Right lung (tissue), 10 donors: Measurements from ENCODE around the gene PKN1. TPM values are rescaled to one million over a fixed set of nuclear protein-coding genes. Genes with fewer than 3 reads are reported as not detected.
"Not testable (repeated sequence)": the region's sequence is repeated elsewhere in the genome, so short reads cannot be mapped to it uniquely, and the experiment has no call there.

Experiments
- DNase-seq, 2 donors: peaks; one replicate each; pipeline ENCODE4 v3.0.0-alpha.2; 2013
- long read RNA-seq, 8 donors: transcript quantifications; one replicate each; lab custom pipeline, GENCODE V29; 2026
- polyA plus RNA-seq, 5 donors: library from polyadenylated mRNA; unstranded; fragments of 120-200 nt; gene quantifications; one replicate each; pipeline versions ENCODE4 v1.2.1 to v1.2.3, GENCODE V29; 2013; ENCODE audit warnings: inconsistent platforms in 1 of 5, low replicate concordance in 1 of 5; ENCODE audit not compliant: insufficient read length in 5 of 5, insufficient read depth in 1 of 5

PKN1 gene
- polyA plus RNA-seq, result 100 to 1,000 TPM in 2 of 5 donors, 10 to 100 TPM in 3; 63.9 to 119 (median 83.2) TPM
- long read RNA-seq, donor 1, transcript PKN1-201 (22 exons, 3,069 nt), result major isoform, 22 of 128 reads
- long read RNA-seq, donor 1, partial matches to known transcripts, result 84 of 128 reads
- long read RNA-seq, donor 1, other reads (novel, unspliced or antisense), result 22 of 128 reads
- long read RNA-seq, donor 2, transcript PKN1-201 (22 exons, 3,069 nt), result major isoform, 20 of 257 reads
- long read RNA-seq, donor 2, partial matches to known transcripts, result 237 of 257 reads
- long read RNA-seq, donor 2, other reads (novel, unspliced or antisense), result 0 of 257 reads
- long read RNA-seq, donor 3, transcript PKN1-201 (22 exons, 3,069 nt), result major isoform, 6 of 20 reads
- long read RNA-seq, donor 3, partial matches to known transcripts, result 13 of 20 reads
- long read RNA-seq, donor 3, other reads (novel, unspliced or antisense), result 0 of 20 reads
- long read RNA-seq, donor 4, partial matches to known transcripts, result 33 of 54 reads
- long read RNA-seq, donor 4, other reads (novel, unspliced or antisense), result 18 of 54 reads
- long read RNA-seq, donor 5, transcript PKN1-201 (22 exons, 3,069 nt), result major isoform, 12 of 323 reads
- long read RNA-seq, donor 5, partial matches to known transcripts, result 243 of 323 reads
- long read RNA-seq, donor 5, other reads (novel, unspliced or antisense), result 68 of 323 reads
- long read RNA-seq, donor 6, transcript PKN1-201 (22 exons, 3,069 nt), result major isoform, 23 of 433 reads
- long read RNA-seq, donor 6, partial matches to known transcripts, result 357 of 433 reads
- long read RNA-seq, donor 6, other reads (novel, unspliced or antisense), result 53 of 433 reads
- long read RNA-seq, donor 7, transcript PKN1-201 (22 exons, 3,069 nt), result major isoform, 16 of 16 reads
- long read RNA-seq, donor 7, partial matches to known transcripts, result 0 of 16 reads
- long read RNA-seq, donor 7, other reads (novel, unspliced or antisense), result 0 of 16 reads
- long read RNA-seq, donor 8, transcript PKN1-201 (22 exons, 3,069 nt), result major isoform, 10 of 10 reads
- long read RNA-seq, donor 8, partial matches to known transcripts, result 0 of 10 reads
- long read RNA-seq, donor 8, other reads (novel, unspliced or antisense), result 0 of 10 reads

GRCh38 chr19:14432791-14433553 lies at the start of gene PKN1:
Gene PKN1, plus strand, starts transcription at chr19:14433306. Its CDS starts 216 bp downstream, at chr19:14433522.
- DNase-seq, result peak; percentile 53 to 66

DNA sequence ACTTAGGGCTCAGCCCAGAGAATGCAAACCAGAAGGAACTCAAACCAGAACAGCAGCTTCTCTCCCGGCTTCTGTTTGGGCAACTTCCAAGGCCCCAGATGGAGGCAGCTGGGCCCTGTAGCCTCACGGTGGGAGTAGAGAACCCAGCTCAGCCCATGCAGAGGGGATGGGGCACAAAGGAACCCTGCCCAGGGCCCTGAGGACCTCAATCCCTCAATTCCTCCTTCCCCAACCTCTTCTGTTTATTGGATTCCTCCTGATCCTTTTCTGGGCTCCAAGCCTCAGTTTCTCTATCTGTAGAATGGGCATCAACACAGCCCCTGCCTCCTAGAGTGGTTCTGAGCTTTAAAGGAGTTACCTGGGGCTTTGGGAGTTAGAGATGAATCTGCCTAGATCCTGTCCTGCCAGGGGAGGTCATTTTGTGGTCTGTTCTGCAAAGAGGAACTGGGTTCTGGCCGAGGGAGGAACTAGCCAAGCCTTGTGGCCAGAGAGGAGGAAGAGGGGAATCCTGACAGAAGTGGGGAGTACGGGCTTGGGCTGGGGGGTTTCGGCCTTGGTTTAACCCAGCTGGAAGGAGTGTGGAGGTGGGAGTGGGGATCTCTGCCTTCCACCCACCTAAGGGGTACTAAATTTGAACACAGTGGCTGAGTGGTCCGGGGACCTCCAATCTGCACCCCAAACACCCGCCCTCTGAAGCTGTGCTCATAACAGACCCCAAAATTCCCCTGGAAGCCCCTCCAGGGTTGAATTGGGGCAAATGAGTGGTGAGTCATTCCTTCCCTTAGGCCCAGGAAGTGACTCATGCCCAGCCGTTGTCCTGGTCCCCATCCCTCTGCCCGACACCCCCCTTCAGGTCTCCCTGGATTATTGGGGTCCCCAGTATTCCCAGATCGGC lies 49.2 kb upstream of the PKN1 start:
- DNase-seq, result peak; percentile 69 to 71

DNA sequence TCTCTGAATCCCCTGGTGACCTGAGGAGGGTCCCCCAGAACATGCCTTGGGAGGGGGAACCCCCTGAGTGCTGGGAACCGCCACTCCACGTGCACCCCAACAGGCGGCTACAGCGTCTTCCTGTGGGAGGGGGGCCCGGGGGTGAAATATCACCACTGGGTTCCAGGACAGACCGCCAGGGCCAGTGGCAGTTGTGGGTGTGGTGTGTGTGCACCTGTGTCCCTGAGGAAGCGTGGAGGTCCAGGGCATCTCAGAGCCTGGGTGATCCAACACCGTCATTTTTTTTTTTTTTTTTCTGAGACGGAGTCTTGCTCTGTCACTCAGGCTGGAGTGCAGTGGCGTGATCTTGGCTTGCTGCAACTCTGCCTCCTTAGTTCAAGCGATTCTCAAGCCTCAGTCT lies 47.6 kb upstream of the PKN1 start:
- no peak for DNase-seq

DNA sequence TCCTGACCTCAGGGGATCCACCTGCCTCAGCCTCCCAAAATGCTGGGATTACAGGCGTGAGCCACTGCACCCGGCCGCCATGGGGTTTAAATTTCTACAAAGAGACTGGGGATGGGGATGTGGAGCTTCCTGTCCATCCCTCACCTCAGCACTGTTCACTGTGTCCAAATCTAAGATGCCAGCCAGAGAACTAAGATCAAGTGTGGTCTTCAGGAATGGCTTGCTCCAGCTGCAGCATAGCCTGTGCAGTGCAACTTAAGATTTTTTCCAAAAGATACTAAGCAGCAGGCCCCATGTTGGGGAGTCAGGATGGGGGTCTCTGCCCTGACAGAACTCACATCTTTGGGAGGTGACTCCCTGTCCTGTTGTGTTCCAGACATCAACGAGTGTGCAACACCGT lies 42.6 kb upstream of the PKN1 start:
- no peak for DNase-seq

- DNase-seq, result no peak
These were observed 41.8 kb upstream of the PKN1 start for GRCh38 chr19:14391156-14391821.

DNA sequence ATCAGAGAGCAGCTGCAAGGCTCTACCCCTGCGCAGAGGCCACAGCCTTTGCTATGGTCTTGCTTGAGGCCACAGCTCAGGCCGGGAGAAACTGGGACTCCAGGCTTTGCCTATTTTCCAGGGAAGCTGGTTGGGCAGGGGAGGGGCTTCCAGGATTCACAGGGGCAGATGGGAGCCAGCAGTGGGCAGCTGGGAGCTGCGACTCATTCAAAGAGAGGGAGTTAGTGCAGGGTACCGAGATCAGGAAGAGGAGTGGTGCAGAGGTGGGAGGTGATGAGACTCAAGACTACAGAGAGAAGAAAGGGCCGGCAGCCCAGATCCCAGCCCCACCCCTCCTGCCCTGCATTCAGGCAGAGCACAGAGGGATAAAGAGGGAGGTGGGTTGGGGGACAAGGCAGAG lies 39.8 kb upstream of the PKN1 start:
- DNase-seq, result no peak

DNA sequence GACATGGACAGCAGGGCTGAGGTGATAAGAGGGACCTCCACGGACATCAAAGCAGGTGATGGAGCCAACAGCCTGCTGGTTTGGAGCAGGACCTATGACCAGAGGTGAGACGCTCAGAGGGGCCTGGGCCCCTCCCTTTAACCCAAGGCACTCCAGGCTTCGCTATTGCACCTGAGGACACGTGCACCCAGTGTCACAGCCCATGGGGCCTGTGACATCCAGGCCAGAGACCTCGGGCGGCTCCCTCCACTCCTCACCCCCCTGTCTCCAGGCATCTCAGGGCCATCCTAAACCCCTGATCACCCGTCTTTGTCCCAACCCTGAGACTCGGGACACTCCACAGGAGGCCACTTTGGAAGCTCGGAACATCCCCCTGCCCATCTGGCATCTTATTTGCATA lies 38.9 kb upstream of the PKN1 start:
- no peak for DNase-seq

DNA sequence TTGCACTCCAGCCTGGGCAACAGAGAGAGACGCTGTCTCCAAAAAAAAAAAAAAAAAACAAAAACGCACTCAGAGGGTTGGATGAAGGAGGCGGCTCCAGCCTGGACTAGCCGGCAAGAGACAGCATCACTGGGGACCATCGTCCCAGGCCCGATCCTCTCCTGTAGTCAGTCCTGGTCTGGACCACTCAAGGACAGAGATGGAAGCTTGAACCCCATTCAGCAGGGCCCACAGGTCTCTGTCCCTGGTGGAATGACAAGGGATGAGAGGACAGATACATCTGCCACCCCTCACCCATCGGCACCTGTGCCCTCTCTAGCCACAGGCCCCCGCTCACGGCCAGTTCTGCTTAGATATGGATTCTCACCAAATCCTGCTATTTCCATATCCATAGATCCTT lies 37.8 kb upstream of the PKN1 start:
- no peak for DNase-seq

GRCh38 chr19:14395710-14396336 lies 37.3 kb upstream of the PKN1 start:
- DNase-seq, result no peak

- not testable (repeated sequence) for DNase-seq
These were observed 36.4 kb upstream of the PKN1 start for GRCh38 chr19:14396730-14397129.

- DNase-seq, result not testable (repeated sequence)
These were observed 35.9 kb upstream of the PKN1 start for GRCh38 chr19:14397168-14397567.

DNA sequence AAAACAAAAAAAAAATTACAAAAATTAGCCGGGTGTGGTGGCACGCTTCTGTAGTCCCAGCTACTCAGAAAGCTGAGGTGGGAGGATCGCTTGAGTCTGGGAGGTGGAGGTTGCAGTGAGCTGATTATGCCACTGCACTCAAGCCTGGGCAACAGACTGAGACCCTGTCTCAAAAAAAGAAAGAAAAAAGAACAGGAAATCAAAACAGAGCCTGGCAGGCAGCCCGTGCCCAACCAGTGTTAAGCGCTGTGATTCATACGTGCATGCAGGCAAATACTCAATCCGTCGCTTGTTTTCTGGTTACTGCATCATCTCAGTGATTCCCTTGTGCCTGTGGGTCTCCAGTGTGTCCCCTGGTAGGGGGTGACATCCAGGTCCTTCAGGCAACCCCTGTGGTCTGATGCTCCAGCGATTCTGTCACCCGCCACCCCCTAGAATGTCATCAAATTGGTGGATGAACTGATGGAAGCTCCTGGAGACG lies 32.1 kb upstream of the PKN1 start:
- DNase-seq, result no peak

GRCh38 chr19:14401468-14402195 lies 31.5 kb upstream of the PKN1 start:
- DNase-seq, result no peak

GRCh38 chr19:14402332-14403144 lies 30.6 kb upstream of the PKN1 start:
- DNase-seq, result no peak

DNA sequence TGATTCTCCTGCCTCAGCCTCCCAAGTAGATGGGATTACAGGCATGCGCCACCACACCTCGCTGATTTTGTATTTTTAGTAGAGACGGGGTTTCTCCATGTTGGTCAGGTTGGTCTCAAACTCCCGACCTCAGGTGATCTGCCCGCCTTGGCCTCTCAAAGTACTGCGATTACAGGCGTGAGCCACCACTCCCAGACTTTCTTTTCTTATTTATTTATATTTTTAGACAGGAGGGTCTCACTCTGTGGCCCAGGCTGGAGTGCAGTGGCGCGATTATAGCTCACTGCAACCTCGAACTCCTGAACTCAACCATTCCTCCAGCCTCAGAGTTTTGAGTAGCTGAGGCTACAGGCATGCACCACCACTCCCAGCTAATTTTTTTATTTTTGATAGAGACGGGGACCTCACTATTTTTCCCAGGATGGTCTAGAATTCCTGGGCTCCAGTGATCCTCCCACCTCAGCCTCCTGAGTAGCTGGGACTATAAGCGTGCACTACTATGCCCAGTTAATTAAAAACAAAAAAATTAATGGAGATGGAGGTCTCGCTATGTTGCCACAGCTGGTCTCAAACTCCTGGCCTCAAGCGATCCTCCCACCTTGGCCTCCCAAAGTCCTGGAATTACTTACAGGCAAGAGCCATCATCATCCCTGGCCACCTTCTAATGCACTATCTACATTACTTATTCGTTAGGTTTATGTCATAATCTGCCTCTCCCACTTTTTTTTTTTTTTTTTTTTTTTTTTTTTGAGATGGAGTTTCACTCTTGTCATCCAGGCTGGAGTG lies 29.8 kb upstream of the PKN1 start:
- DNase-seq, result not testable (repeated sequence)

DNA sequence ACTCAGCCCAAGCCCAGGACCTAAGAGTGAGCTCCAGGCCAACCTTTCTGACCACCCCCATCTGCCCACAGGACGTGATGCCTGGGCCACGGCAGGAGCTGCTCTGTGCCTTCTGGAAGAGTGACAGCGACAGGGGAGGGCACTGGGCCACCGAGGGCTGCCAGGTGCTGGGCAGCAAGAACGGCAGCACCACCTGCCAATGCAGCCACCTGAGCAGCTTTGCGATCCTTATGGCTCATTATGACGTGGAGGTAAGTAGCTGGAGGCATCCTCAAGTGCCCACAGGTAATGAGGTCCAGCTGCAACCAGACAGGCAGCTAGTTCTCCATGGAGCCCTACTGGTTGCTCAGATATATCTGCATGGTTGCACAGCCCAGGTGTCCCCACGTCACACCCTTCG lies 28.8 kb upstream of the PKN1 start:
- DNase-seq, result no peak

GRCh38 chr19:14405380-14405757 lies 27.7 kb upstream of the PKN1 start:
- DNase-seq, result no peak
